Hepatocyte (in vitro differentiated cells): ENCODE results near the gene MFSD11. TPM values are rescaled to one million over a fixed set of nuclear protein-coding genes. Genes with fewer than 3 reads are reported as not detected.
A peak's percentile ranks its signal among the peaks of the same experiment; 100 is the strongest.

Source experiments
- DNase-seq: peaks from one replicate; pipeline ENCODE4 v3.0.0-alpha.2; 2016; ENCODE audit warnings: low spot score
- H2AFZ ChIP-seq: fragments of 200-600 bp; sonication (generic); 2 replicates; pipeline ENCODE4 v1.6.0; 2016; ENCODE audit warnings: antibody characterized with exemption, mild to moderate bottlenecking
- H3K27ac ChIP-seq: fragments of 200-600 bp; sonication (generic); 2 replicates; pipeline ENCODE4 v1.5.1; 2016; ENCODE audit warnings: mild to moderate bottlenecking
- H3K27me3 ChIP-seq: fragments of 200-600 bp; sonication (generic); 2 replicates; pipeline ENCODE4 v1.6.1; 2016
- H3K36me3 ChIP-seq: fragments of 200-600 bp; sonication (generic); replicated peaks from 2 replicates; pipeline ENCODE4 v1.5.1; 2016; ENCODE audit warnings: low read depth; ENCODE audit not compliant: insufficient read depth
- H3K4me1 ChIP-seq: fragments of 200-600 bp; sonication (generic); 2 replicates; pipeline ENCODE4 v1.5.1; 2016; ENCODE audit warnings: mild to moderate bottlenecking, moderate library complexity; ENCODE audit not compliant: insufficient read depth
- H3K4me2 ChIP-seq: fragments of 200-600 bp; sonication (generic); 2 replicates; pipeline ENCODE4 v1.6.0; 2016
- H3K4me3 ChIP-seq: fragments of 200-600 bp; sonication (generic); 2 replicates; pipeline ENCODE4 v1.5.1; 2016; ENCODE audit warnings: mild to moderate bottlenecking
- H3K79me2 ChIP-seq: fragments of 200-600 bp; sonication (generic); 2 replicates; pipeline ENCODE4 v1.6.0; 2017; ENCODE audit warnings: mild to moderate bottlenecking
- H3K9me2 ChIP-seq: fragments of 200-600 bp; sonication (generic); replicated peaks from 2 replicates; pipeline ENCODE4 v1.6.0; 2017; ENCODE audit warnings: mild to moderate bottlenecking; ENCODE audit not compliant: insufficient read depth
- H3K9me3 ChIP-seq: fragments of 200-600 bp; sonication (generic); 2 replicates; pipeline ENCODE4 v1.5.1; 2016; ENCODE audit warnings: low read depth, mild to moderate bottlenecking
- H4K20me1 ChIP-seq: fragments of 200-600 bp; sonication (generic); 2 replicates; pipeline ENCODE4 v1.6.0; 2016; ENCODE audit warnings: mild to moderate bottlenecking; ENCODE audit not compliant: insufficient read depth, poor library complexity, severe bottlenecking
- EZH2 ChIP-seq: fragments of 200-600 bp; sonication (generic); IDR thresholded peaks from 2 replicates; pipeline ENCODE4 v1.6.1; 2016; ENCODE audit warnings: antibody characterized with exemption, mild to moderate bottlenecking, borderline replicate concordance
- EZH2phosphoT487 ChIP-seq: fragments of 200-600 bp; sonication (generic); IDR thresholded peaks from one replicate; pipeline ENCODE4 v1.6.1; 2018; ENCODE audit warnings: antibody characterized with exemption, mild to moderate bottlenecking, low read depth, moderate library complexity; ENCODE audit not compliant: unreplicated experiment, severe bottlenecking
- WGBS: methylation state at CpG from one replicate; pipeline ENCODE4 v1.1.6; 2016; ENCODE audit warnings: low lambda C conversion rate; ENCODE audit errors: missing lambda C conversion rate; 5-methylcytosine and 5-hydroxymethylcytosine counted together
- polyA plus RNA-seq: library from polyadenylated mRNA; unstranded; fragments of >200 nt; fragmentation: Nextera tagmentation; extraction: Ambion mirVana; gene quantifications from 2 replicates; pipeline ENCODE4 v1.2.1, GENCODE V29; 2016
- total RNA-seq: library from RNA; depleted of rRNA; stranded (reverse); fragments of >200 nt; gene quantifications from 2 replicates; pipeline ENCODE4 v1.2.3, GENCODE V29; 2014
- TF ChIP-seq, protein P1 (sequence below): fragments of 200-600 bp; sonication (generic); IDR thresholded peaks from 2 replicates; pipeline ENCODE4 v1.5.1; 2016; ENCODE audit warnings: antibody characterized with exemption, mild to moderate bottlenecking; ENCODE audit not compliant: poor library complexity

Gene MFSD11
- total RNA-seq: 59.4 and 66.6 TPM in 2 replicates
- polyA plus RNA-seq: 35.4 and 43.5 TPM in 2 replicates

DNA sequence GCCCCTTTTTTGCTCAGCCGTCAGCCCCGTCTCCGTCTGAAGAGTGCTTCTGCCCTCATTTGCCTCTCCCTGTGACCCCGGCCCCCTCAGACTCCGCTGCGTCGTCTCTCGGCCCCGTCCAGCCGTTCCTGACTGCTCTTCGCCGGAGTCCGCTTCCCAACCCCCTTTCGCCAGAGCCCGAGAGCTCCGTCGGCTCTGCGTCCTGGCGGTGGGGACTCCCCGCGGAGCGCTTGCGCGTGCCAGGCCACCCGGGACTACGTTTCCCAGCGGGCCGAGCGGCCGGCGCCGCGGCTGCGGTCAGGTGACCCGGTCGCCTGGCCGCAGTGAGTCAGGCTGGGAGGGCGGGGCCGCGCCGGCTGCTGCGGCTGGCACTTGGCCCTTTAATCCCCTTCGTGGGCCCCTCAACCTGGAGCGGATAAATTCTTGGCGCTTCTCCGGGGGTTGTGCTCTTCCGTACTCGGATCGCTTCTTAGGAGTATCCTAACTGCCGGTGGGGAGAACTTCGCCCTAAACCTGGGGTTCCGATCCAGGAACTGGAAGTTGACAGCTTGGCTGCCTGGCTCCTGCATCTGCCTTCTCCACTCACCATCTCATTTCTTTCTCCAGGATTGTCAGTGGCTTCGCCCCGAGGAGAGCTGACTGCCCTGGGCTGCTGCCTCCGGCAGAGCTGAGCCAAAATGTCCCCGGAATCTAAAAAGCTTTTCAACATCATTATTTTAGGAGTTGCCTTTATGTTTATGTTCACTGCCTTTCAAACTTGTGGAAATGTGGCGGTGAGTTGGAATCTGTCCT, at the start of gene MFSD11:
MFSD11 (plus strand) TSS at position 444 of the 792 bp plus-strand sequence; CDS start at position 678, 234 bp downstream.
- Histone ChIP-seq H3K27me3 (no peaks in the 10 kb centered on the region), H3K4me3 (peak within 1 kb of the TSS; percentile 83), H3K4me1 (peaks cover 28% of the 10 kb centered on the region), H3K4me2 (peak within 1 kb of the TSS; percentile 92), H3K9me2 (no peaks in the 10 kb centered on the region), H3K9me3 (no peaks in the 10 kb centered on the region), H3K79me2 (peaks cover 66% of the 10 kb centered on the region), H4K20me1 (peaks cover 27% of the 10 kb centered on the region), H3K36me3 (no peaks in the 10 kb centered on the region), H2AFZ (peak within 1 kb of the TSS; percentile 50), H3K27ac (peak within 1 kb of the TSS; percentile 96)
- DNase-seq: peak; percentile 98
- under 1% methylated on average over 55 of the region's 57 CpGs for WGBS
- TF ChIP-seq, protein P1, sequence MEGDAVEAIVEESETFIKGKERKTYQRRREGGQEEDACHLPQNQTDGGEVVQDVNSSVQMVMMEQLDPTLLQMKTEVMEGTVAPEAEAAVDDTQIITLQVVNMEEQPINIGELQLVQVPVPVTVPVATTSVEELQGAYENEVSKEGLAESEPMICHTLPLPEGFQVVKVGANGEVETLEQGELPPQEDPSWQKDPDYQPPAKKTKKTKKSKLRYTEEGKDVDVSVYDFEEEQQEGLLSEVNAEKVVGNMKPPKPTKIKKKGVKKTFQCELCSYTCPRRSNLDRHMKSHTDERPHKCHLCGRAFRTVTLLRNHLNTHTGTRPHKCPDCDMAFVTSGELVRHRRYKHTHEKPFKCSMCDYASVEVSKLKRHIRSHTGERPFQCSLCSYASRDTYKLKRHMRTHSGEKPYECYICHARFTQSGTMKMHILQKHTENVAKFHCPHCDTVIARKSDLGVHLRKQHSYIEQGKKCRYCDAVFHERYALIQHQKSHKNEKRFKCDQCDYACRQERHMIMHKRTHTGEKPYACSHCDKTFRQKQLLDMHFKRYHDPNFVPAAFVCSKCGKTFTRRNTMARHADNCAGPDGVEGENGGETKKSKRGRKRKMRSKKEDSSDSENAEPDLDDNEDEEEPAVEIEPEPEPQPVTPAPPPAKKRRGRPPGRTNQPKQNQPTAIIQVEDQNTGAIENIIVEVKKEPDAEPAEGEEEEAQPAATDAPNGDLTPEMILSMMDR: no peak
- no peak for TF ChIP-seq EZH2phosphoT487
- TF ChIP-seq EZH2: no peak

DNA sequence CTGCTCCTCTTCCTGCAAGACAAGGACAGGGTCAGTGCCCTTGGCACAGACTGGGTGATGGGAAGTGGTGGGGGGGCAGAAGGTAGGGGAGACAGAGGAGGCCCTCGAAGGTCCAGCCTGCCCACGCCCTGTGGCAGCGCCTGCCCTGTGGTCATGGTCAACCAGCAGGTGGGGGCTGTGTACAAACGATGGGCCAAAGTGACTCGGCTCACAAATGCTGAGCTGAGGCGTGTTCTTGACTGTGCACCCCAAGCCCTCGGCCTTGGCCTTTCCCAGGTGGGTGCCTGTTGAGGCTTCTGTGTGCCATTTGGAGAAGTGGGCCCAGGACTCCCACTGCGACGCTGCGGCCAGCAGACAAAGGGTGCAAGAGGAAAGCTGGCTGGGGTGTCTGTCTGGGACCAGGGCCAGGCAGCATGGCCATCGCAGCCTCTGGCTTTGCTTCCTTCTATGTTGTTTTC, 49.7 kb upstream of the MFSD11 start:
- Histone ChIP-seq H3K27ac (peak overlapping the region; percentile 86), H3K9me2 (no peaks in the 10 kb centered on the region), H3K4me1 (peaks cover 27% of the 10 kb centered on the region), H4K20me1 (no peaks in the 10 kb centered on the region), H3K36me3 (no peaks in the 10 kb centered on the region), H3K27me3 (no peaks in the 10 kb centered on the region), H2AFZ (no peak overlapping the region), H3K4me3 (no peak overlapping the region), H3K4me2 (peak overlapping the region; percentile 59), H3K9me3 (no peaks in the 10 kb centered on the region), H3K79me2 (peaks cover 28% of the 10 kb centered on the region)
- 87% methylated on average over 11 of the region's 11 CpGs for WGBS
- TF ChIP-seq EZH2phosphoT487: no peak
- TF ChIP-seq EZH2: no peak
- TF ChIP-seq, protein P1: no peak
- no peak for DNase-seq

DNA sequence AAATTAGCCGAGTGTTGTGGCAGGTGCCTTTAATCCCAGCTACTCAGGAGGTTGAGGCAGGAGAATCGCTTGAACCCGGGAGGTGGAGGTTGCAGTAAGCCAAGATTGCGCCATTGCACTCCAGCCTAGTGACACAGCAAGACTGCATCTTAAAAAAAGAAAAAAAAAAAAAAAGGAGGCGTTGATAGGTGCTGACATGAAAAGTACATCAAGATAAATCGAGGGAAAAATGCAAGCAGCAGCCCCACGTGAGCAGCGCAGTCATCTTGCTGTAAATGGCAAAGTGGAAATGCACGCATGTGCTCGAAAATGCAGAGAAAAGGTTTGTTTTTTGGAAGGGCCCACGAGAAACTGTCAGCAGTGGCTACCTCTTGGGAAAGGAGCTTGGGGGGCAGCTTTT, 48.1 kb upstream of the MFSD11 start:
- WGBS: 81% methylated on average over 11 of the region's 11 CpGs
- Histone ChIP-seq H3K27me3 (no peaks in the 10 kb centered on the region), H3K9me3 (no peaks in the 10 kb centered on the region), H3K27ac (no peak overlapping the region), H3K9me2 (no peaks in the 10 kb centered on the region), H3K4me3 (no peak overlapping the region), H4K20me1 (no peaks in the 10 kb centered on the region), H3K36me3 (no peaks in the 10 kb centered on the region), H3K79me2 (peaks cover 42% of the 10 kb centered on the region), H3K4me2 (no peak overlapping the region), H3K4me1 (peaks cover 27% of the 10 kb centered on the region), H2AFZ (no peak overlapping the region)
- no peak for TF ChIP-seq EZH2
- TF ChIP-seq, protein P1: no peak
- no peak for TF ChIP-seq EZH2phosphoT487
- no peak for DNase-seq
